Activated CD4-positive, CD25-positive, alpha-beta regulatory T cell treated with anti-CD3 and anti-CD28 coated beads, Interleukin-2, amount 50 U/mL, for 16 hours (primary cell): ENCODE data around the gene FRMD6.

Source experiments
- DNase-seq: peaks from one replicate; pipeline ENCODE4 v3.0.0-alpha.2; 2020; ENCODE audit warnings: low read depth, low spot score

Gene FRMD6

DNA sequence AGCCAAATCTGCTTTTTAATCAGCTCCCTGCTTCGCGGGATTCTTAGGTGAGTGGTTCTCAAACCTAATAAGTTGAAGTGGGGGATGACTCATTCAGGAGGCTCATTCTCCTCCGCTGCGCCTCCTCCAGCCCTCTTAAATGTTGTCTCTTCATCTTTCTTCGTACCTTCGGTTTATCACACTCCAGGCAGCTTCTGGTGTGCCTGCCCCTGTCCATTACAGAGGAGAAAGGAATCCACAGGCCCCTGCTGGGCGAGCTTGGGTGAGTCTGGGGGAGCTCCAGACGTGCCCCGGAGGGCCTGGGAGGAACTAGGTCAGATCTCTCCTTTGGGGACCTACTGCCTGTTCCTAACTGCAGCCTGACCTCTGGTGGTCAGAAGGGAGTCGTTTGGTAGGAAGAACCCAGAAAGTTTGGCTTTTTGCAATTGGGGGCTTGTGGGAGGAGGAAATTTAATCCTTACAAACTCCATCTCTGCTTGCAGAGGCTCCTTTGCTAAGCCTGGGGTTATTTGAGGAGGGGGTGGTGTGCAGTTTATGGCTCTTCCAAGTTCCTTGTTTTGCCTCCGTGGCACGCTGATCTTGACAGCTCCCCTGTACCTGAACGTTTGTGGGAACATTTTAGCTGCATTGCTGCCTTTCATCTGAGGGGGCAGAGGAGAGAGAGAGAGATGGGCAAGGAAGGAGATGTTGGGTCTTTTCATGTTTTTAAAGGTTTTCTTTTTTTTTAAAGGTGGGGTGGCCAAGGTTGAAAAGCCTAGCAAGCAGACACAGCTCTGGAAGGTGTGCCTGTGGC, 124.6 kb downstream of the FRMD6 start:
- no peak for DNase-seq

- peak; percentile 44 for DNase-seq
These were observed 128.4 kb downstream of the FRMD6 start for GRCh38 chr14:51780006-51780692.
